B cell (primary cell): Measurements from ENCODE around the gene MESD. TPM values are rescaled to one million over a fixed set of nuclear protein-coding genes. Genes with fewer than 3 reads are reported as not detected.

ENCODE experiments used
- ATAC-seq: fragments of 200-7000 bp; cut with Tn5 transposase; one replicate; pipeline ENCODE4 v1.10.0; 2021; ENCODE audit warnings: low read depth, mild to moderate bottlenecking, moderate number of reproducible peaks, moderate library complexity
- CTCF ChIA-PET: fragments of 350-600 bp; sonication (Branson Sonifier 250); formaldehyde crosslinking; loops from one replicate; lab custom pipeline; 2021; ENCODE audit warnings: antibody characterized with exemption, inconsistent platforms; lab: Charles Lee
- POLR2A ChIA-PET: fragments of 350-600 bp; sonication (Branson Sonifier 250); formaldehyde crosslinking; loops from one replicate; lab custom pipeline; 2021; ENCODE audit warnings: antibody characterized with exemption; lab: Charles Lee
- DNase-seq: peaks from one replicate; pipeline ENCODE4 v3.0.0; 2013
- H2AFZ ChIP-seq: 2 replicates; pipeline ENCODE4 v1.6.1; 2012; ENCODE audit warnings: mild to moderate bottlenecking, low read depth, low read length; ENCODE audit not compliant: insufficient read depth, poor library complexity, severe bottlenecking
- H3K27ac ChIP-seq, 2 donors: 1 replicate in 1 of 2; 2 replicates in 1 of 2; pipeline ENCODE4 v1.5.1; 2012 to 2013; ENCODE audit warnings: low read length in 2 of 2, mild to moderate bottlenecking in 2 of 2, moderate library complexity in 1 of 2
- H3K27me3 ChIP-seq, 4 experiments: fragments of 200-600 bp in 1 of 4; sonication (generic) in 1 of 4; replicated peaks in 1 of 4; 1 replicate in 2 of 4; 2 replicates in 2 of 4; pipeline versions ENCODE4 v1.6.1 to v1.7.0; 2013 to 2016; ENCODE audit warnings: low read length in 3 of 4, mild to moderate bottlenecking in 2 of 4, mixed read lengths in 1 of 4, moderate library complexity in 1 of 4; ENCODE audit not compliant: insufficient read depth in 4 of 4, control insufficient read depth in 3 of 4; ENCODE audit errors: control extremely low read depth in 1 of 4
- H3K36me3 ChIP-seq, 2 experiments: replicated peaks in 1 of 2; 1 replicate in 1 of 2; 2 replicates in 1 of 2; pipeline versions ENCODE4 v1.6.1 to v1.7.1; 2013; ENCODE audit warnings: low read length in 1 of 2; ENCODE audit not compliant: insufficient read depth in 2 of 2, control insufficient read depth in 1 of 2; ENCODE audit errors: control extremely low read depth in 1 of 2, extremely low read depth in 1 of 2
- H3K4me1 ChIP-seq, 2 donors: fragments of 200-600 bp in 1 of 2; sonication (generic) in 1 of 2; 1 replicate in 1 of 2; 2 replicates in 1 of 2; pipeline versions ENCODE4 v1.5.1 to v1.6.1; 2013 to 2017; ENCODE audit warnings: low read length in 2 of 2; ENCODE audit not compliant: control insufficient read depth in 2 of 2, insufficient read depth in 2 of 2
- H3K4me2 ChIP-seq: replicated peaks from 2 replicates; pipeline ENCODE3; 2012; ENCODE audit warnings: mild to moderate bottlenecking, low read depth, low read length; ENCODE audit not compliant: poor library complexity, severe bottlenecking
- H3K4me3 ChIP-seq, 5 experiments: fragments of 200-600 bp in 1 of 5; sonication (generic) in 1 of 5; 1 replicate in 3 of 5; 2 replicates in 2 of 5; pipeline versions ENCODE4 v1.5.1 to v1.7.0; 2011 to 2016; ENCODE audit warnings: low read length in 4 of 5, mild to moderate bottlenecking in 4 of 5, low read depth in 2 of 5, control low read depth in 1 of 5, moderate library complexity in 1 of 5; ENCODE audit not compliant: insufficient read depth in 1 of 5; ENCODE audit errors: control extremely low read depth in 1 of 5, extremely low read depth in 1 of 5
- H3K79me2 ChIP-seq: fragments of 200-600 bp; sonication (generic); one replicate; pipeline ENCODE4 v1.6.0; 2016; ENCODE audit warnings: low read length; ENCODE audit not compliant: control insufficient read depth, insufficient read depth
- H3K9ac ChIP-seq: fragments of 200-600 bp; sonication (generic); 2 replicates; pipeline ENCODE4 v1.6.1; 2017; ENCODE audit warnings: mild to moderate bottlenecking, low read length, moderate library complexity
- H3K9me3 ChIP-seq, 3 donors: one replicate each; pipeline versions ENCODE4 v1.6.1 to v1.7.1; 2013; ENCODE audit warnings: low read length in 2 of 3; ENCODE audit not compliant: control insufficient read depth in 2 of 3, insufficient read depth in 1 of 3; ENCODE audit errors: control extremely low read depth in 1 of 3
- H4K20me1 ChIP-seq: 2 replicates; pipeline ENCODE4 v1.6.0; 2012; ENCODE audit warnings: mild to moderate bottlenecking, low read length; ENCODE audit not compliant: insufficient read depth, control insufficient read depth, poor library complexity, severe bottlenecking
- H3K27ac Mint-ChIP-seq: one replicate; pipeline ENCODE4 v1.8.0; 2021; ENCODE audit warnings: mixed read lengths
- H3K27me3 Mint-ChIP-seq: one replicate; pipeline ENCODE4 v1.8.0; 2021; ENCODE audit warnings: mixed read lengths
- H3K4me1 Mint-ChIP-seq: one replicate; pipeline ENCODE4 v1.8.0; 2021; ENCODE audit warnings: mixed read lengths
- H3K4me3 Mint-ChIP-seq: one replicate; pipeline ENCODE4 v1.8.0; 2021; ENCODE audit warnings: mixed read lengths
- H3K9me3 Mint-ChIP-seq: one replicate; pipeline ENCODE4 v1.8.0; 2022; ENCODE audit warnings: mixed read lengths; ENCODE audit not compliant: insufficient read depth
- CTCF ChIP-seq: fragments of 200-600 bp; IDR thresholded peaks from one replicate; pipeline ENCODE4 v1.8.0; 2022; ENCODE audit warnings: antibody characterized with exemption, mild to moderate bottlenecking
- EZH2 ChIP-seq: IDR thresholded peaks from 2 replicates; pipeline ENCODE4 v1.6.1; 2012; ENCODE audit warnings: borderline replicate concordance, low read depth, mild to moderate bottlenecking, moderate library complexity, low read length; ENCODE audit not compliant: insufficient read depth, poor library complexity, severe bottlenecking
- WGBS: methylation state at CpG from one replicate; pipeline ENCODE4 v1.1.5; 2013; ENCODE audit warnings: missing lambda C conversion rate; ENCODE audit not compliant: insufficient coverage; 5-methylcytosine and 5-hydroxymethylcytosine counted together
- intact Hi-C: fragments of 100-400 bp; cut with micrococcal nuclease; formaldehyde crosslinking; loops from one replicate; pipeline ENCODE4 v1.10.0; 2022
- polyA minus RNA-seq: library from RNA; depleted of rRNA, polyadenylated mRNA; stranded (reverse); fragments of >200 nt; gene quantifications from 2 replicates; pipeline ENCODE4 v1.2.3, GENCODE V29; 2012
- polyA plus RNA-seq: library from polyadenylated mRNA; depleted of rRNA; stranded (reverse); fragments of >200 nt; gene quantifications from 2 replicates; pipeline ENCODE4 v1.2.3, GENCODE V29; 2012
- total RNA-seq, 2 donors: library from RNA; stranded (reverse); fragments of 120-200 nt in 1 of 2; gene quantifications; 1 replicate in 1 of 2; 2 replicates in 1 of 2; pipeline versions ENCODE4 v1.2.3 to v1.2.4, GENCODE V29; 2013 to 2022

MESD gene
- total RNA-seq (35.3 TPM in 2 replicates), polyA plus RNA-seq (5.8 and 7.9 TPM in 2 replicates), polyA minus RNA-seq (16.1 and 23.8 TPM in 2 replicates)
- total RNA-seq (2013), result 25.9 TPM

GRCh38 chr15:80989518-80990478 lies at the start of gene MESD:
Gene MESD (minus strand): TSS chr15:80989819. CDS start chr15:80989791, 28 bp downstream.
- under 1% methylated on average over 59 of the region's 63 CpGs for WGBS
- Histone ChIP-seq H3K9me3 (no peaks in the 10 kb centered on the region), H3K4me2 (peak within 1 kb of the TSS; percentile 88), H3K36me3 (peaks cover 0 to 5% of the 10 kb centered on the region in 2 experiments), H4K20me1 (peaks cover 7% of the 10 kb centered on the region), H3K9ac (peak within 1 kb of the TSS; percentile 83), H3K4me3 (peak within 1 kb of the TSS; percentile 59 to 95 (median 91)), H3K4me1 (peaks cover 33 to 34% of the 10 kb centered on the region in 2 donors), H3K79me2 (peaks cover 43% of the 10 kb centered on the region), H3K27ac (peak within 1 kb of the TSS; percentile 82 to 87), H3K27me3 (no peaks in the 10 kb centered on the region), H2AFZ (peak within 1 kb of the TSS; percentile 92)
- POLR2A ChIA-PET, result interaction anchor here (0.6 to 2.4 kb wide), 4 partner anchors 8 to 12 kb away, joined by 3 to 15 read pairs (median 6); partner anchors contain the start of gene TLNRD1
- ATAC-seq (peak; percentile 99), DNase-seq (peak; percentile 97)
- Mint-ChIP-seq H3K4me1 (peaks cover 49% of the 10 kb centered on the region), H3K27me3 (no peaks in the 10 kb centered on the region), H3K4me3 (peak within 1 kb of the TSS; percentile 92), H3K9me3 (no peaks in the 10 kb centered on the region), H3K27ac (peak within 1 kb of the TSS; percentile 98)
- intact Hi-C loops, result loop anchor here (1.0 to 10.0 kb wide), 2 partner anchors 11 to 295 kb away; partner anchors contain the start of genes ABHD17C and TLNRD1
- TF ChIP-seq EZH2, result no peak
- TF ChIP-seq CTCF, result no peak
- CTCF ChIA-PET, result interaction anchor here (0.7 to 1.6 kb wide), 2 partner anchors 12 to 13 kb away, joined by 3 to 4 read pairs; no protein-coding TSS in a partner anchor
